ENCODE data around the gene ALDH1A3. TPM values are rescaled to one million over a fixed set of nuclear protein-coding genes. Genes with fewer than 3 reads are reported as not detected.

ALDH1A3 gene
- total and polyA plus RNA-seq, 2 of the 13 experiments (the other 11 are each of a cell fraction or from before 2014, with no cell fraction given): not detected

GRCh38 chr15:100842756-100843730 is 36.6 kb upstream of the ALDH1A3 start:
- Histone ChIP-seq H3K36me3 (replicated peaks in 1 of 2; ENCODE audit: control insufficient read depth in 1 of 2, insufficient read depth in 2 of 2, low read length in 2 of 2) (no peaks in the 10 kb centered on the region), H3K4me2 (ENCODE audit: low read depth, low read length) (no peak overlapping the region), H3K4me1 (ENCODE audit: insufficient read depth, low read length) (no peaks in the 10 kb centered on the region), H2AFZ (ENCODE audit: low read length) (no peak overlapping the region), H3K79me2 (ENCODE audit: insufficient read depth, low read length) (no peaks in the 10 kb centered on the region), H4K20me1 (ENCODE audit: insufficient read depth, low read length) (no peaks in the 10 kb centered on the region), H3K27me3 (ENCODE audit: control insufficient read depth in 1 of 2, insufficient read depth in 2 of 2, low read length in 2 of 2) (peaks cover 0 to 8% of the 10 kb centered on the region in 2 experiments; a peak in 1 of 5 replicates), H3K4me3 (replicated peaks in 1 of 3; ENCODE audit: insufficient read depth in 1 of 3, low read depth in 2 of 3, low read length in 3 of 3) (no peak overlapping the region), H3K9me3 (ENCODE audit: low read length) (no peaks in the 10 kb centered on the region), H3K9ac (ENCODE audit: insufficient read depth, low read depth, low read length) (no peak overlapping the region), H3K27ac (ENCODE audit: extremely low read length, insufficient read depth, low read length) (no peak overlapping the region)
- FAIRE-seq (no peak), ATAC-seq (peak; percentile 35; the same call in 1 of the 3 replicates), DNase-seq (ENCODE audit: low spot score) (no peak)
- intact Hi-C loops (cut with micrococcal nuclease; ENCODE audit: unreplicated experiment) (no loop called here), in situ Hi-C loops (cut with HindIII; ENCODE audit: extremely low pct_ligation_motif_present, low pct_unique_long_range_greater_than_20kb) (no loop called here)
- no peak for TF ChIP-seq ZNF260 (CRISPR knock-in tag; IDR thresholded peaks at IDR 0.05; ENCODE audit: borderline replicate concordance, low read depth)
- TF ChIP-seq, protein P1, sequence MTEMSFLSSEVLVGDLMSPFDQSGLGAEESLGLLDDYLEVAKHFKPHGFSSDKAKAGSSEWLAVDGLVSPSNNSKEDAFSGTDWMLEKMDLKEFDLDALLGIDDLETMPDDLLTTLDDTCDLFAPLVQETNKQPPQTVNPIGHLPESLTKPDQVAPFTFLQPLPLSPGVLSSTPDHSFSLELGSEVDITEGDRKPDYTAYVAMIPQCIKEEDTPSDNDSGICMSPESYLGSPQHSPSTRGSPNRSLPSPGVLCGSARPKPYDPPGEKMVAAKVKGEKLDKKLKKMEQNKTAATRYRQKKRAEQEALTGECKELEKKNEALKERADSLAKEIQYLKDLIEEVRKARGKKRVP (CRISPR knock-in tag; IDR thresholded peaks at IDR 0.05): peak in 1 of 2 experiments; percentile 80; a peak in 2 of 4 replicates
- POLR2A ChIA-PET: no interaction called here
- BruUV-seq (replicated peaks): no TSS peak
- CTCF ChIA-PET (ENCODE audit: low intra/inter-chr PET ratio, low total read pairs): no interaction called here
- 19% methylated on average over 13 of the region's 14 CpGs for WGBS (ENCODE audit: low lambda C conversion rate)

GRCh38 chr15:100844167-100844566 is 35.5 kb upstream of the ALDH1A3 start:
- Histone ChIP-seq H3K9me3 (ENCODE audit: low read length) (no peaks in the 10 kb centered on the region), H3K36me3 (replicated peaks in 1 of 2; ENCODE audit: control insufficient read depth in 1 of 2, insufficient read depth in 2 of 2, low read length in 2 of 2) (no peaks in the 10 kb centered on the region), H3K9ac (ENCODE audit: insufficient read depth, low read depth, low read length) (no peak overlapping the region), H4K20me1 (ENCODE audit: insufficient read depth, low read length) (no peaks in the 10 kb centered on the region), H3K4me2 (ENCODE audit: low read depth, low read length) (no peak overlapping the region), H2AFZ (ENCODE audit: low read length) (no peak overlapping the region), H3K4me3 (replicated peaks in 1 of 3; ENCODE audit: insufficient read depth in 1 of 3, low read depth in 2 of 3, low read length in 3 of 3) (no peak overlapping the region), H3K27me3 (ENCODE audit: control insufficient read depth in 1 of 2, insufficient read depth in 2 of 2, low read length in 2 of 2) (peaks cover 0 to 8% of the 10 kb centered on the region in 2 experiments; a peak in 1 of 5 replicates), H3K4me1 (ENCODE audit: insufficient read depth, low read length) (no peaks in the 10 kb centered on the region), H3K27ac (ENCODE audit: extremely low read length, insufficient read depth, low read length) (no peak overlapping the region), H3K79me2 (ENCODE audit: insufficient read depth, low read length) (no peaks in the 10 kb centered on the region)
- intact Hi-C loops (cut with micrococcal nuclease; ENCODE audit: unreplicated experiment): no loop called here
- no peak for DNase-seq (ENCODE audit: low spot score)
- in situ Hi-C loops (cut with HindIII; ENCODE audit: extremely low pct_ligation_motif_present, low pct_unique_long_range_greater_than_20kb): no loop called here
- ChIA-PET POLR2A (no interaction called here), CTCF (ENCODE audit: low intra/inter-chr PET ratio, low total read pairs) (no interaction called here)
- 63% methylated on average over 8 of the region's 8 CpGs for WGBS (ENCODE audit: low lambda C conversion rate)
- no peak for ATAC-seq
- BruUV-seq (replicated peaks): no TSS peak
- FAIRE-seq: no peak
- TF ChIP-seq MAZ (IDR thresholded peaks at IDR 0.05; ENCODE audit: borderline replicate concordance, low read depth, low read length) (no peak), MAZ (CRISPR knock-in tag; IDR thresholded peaks at IDR 0.05; ENCODE audit: low read depth) (no peak), ZBTB7A (CRISPR knock-in tag; IDR thresholded peaks at IDR 0.05) (no peak), ZNF251 (CRISPR knock-in tag; IDR thresholded peaks at IDR 0.05) (no peak), ZNF879 (CRISPR knock-in tag; IDR thresholded peaks at IDR 0.05) (no peak), CBX2 (IDR thresholded peaks at IDR 0.05; ENCODE audit: low read depth, low read length) (no peak), CBX2 (CRISPR knock-in tag; IDR thresholded peaks at IDR 0.05; ENCODE audit: low read depth) (no peak), ZNF644 (CRISPR knock-in tag; IDR thresholded peaks at IDR 0.05; ENCODE audit: low read depth) (no peak), ZBED4 (CRISPR knock-in tag; IDR thresholded peaks at IDR 0.05; ENCODE audit: borderline replicate concordance) (no peak), NKX3-1 (CRISPR knock-in tag; IDR thresholded peaks at IDR 0.05) (no peak)
